Prostate gland (tissue), 2 donors: ENCODE results near the gene TEX38.

Experiments
- CTCF ChIP-seq, 4 experiments: fragments of 200-600 bp in 2 of 4; fragments of 450-650 bp in 2 of 4; sonication (generic) in 2 of 4; IDR thresholded peaks; 1 replicate in 3 of 4; 2 replicates in 1 of 4; pipeline ENCODE4 v1.5.1; 2016 to 2019; ENCODE audit warnings: antibody characterized with exemption in 4 of 4, mild to moderate bottlenecking in 2 of 4, moderate library complexity in 2 of 4
- POLR2A ChIP-seq: fragments of 450-650 bp; IDR thresholded peaks from one replicate; pipeline ENCODE4 v1.6.1; 2016; ENCODE audit warnings: antibody characterized with exemption, mild to moderate bottlenecking

- TF ChIP-seq CTCF (IDR thresholded peaks at IDR 0.05) = peak in 1 of 4 experiments; percentile 6
- no peak for TF ChIP-seq POLR2A
Observed at GRCh38 chr1:46667782-46668760, 3.6 kb upstream of the TEX38 start, which contains the start of gene ATPAF1.
